Muscle layer of colon (tissue), 2 donors: Measurements from ENCODE around the gene ARMC7.
A peak's percentile ranks its signal among the peaks of the same experiment; 100 is the strongest.

Experiments
- H3K27ac ChIP-seq: one replicate; pipeline ENCODE4 v1.7.0; 2013; ENCODE audit warnings: low read depth, mild to moderate bottlenecking, low read length, moderate library complexity
- H3K27me3 ChIP-seq, 2 donors: one replicate each; pipeline ENCODE4 v1.7.0; 2013; ENCODE audit warnings: low read length in 2 of 2, mild to moderate bottlenecking in 2 of 2; ENCODE audit not compliant: insufficient read depth in 2 of 2, control insufficient read depth in 1 of 2
- H3K36me3 ChIP-seq: one replicate; pipeline ENCODE4 v1.7.0; 2013; ENCODE audit warnings: mild to moderate bottlenecking, low read length; ENCODE audit not compliant: insufficient read depth
- H3K4me1 ChIP-seq: one replicate; pipeline ENCODE4 v1.7.0; 2013; ENCODE audit warnings: mild to moderate bottlenecking, low read length; ENCODE audit not compliant: insufficient read depth
- H3K4me3 ChIP-seq, 2 donors: one replicate each; pipeline ENCODE4 v1.7.0; 2013; ENCODE audit warnings: low read length in 2 of 2, low read depth in 1 of 2, mild to moderate bottlenecking in 1 of 2, moderate library complexity in 1 of 2
- H3K9ac ChIP-seq: one replicate; pipeline ENCODE4 v1.7.0; 2013; ENCODE audit warnings: low read length
- H3K9me3 ChIP-seq: one replicate; pipeline ENCODE4 v1.7.0; 2013; ENCODE audit warnings: mild to moderate bottlenecking, low read length
- donor health status: abdominal sarcoma.
- donor health status: Adenocarcinoma of cecum.

Gene ARMC7

GRCh38 chr17:75081611-75082540 is 27.9 kb upstream of the ARMC7 start:
- Histone ChIP-seq H3K27me3 (no peaks in the 10 kb centered on the region), H3K36me3 (no peaks in the 10 kb centered on the region), H3K9me3 (no peaks in the 10 kb centered on the region), H3K4me3 (no peak overlapping the region), H3K9ac (no peak overlapping the region), H3K4me1 (peaks cover 7% of the 10 kb centered on the region), H3K27ac (no peak overlapping the region)

- Histone ChIP-seq H3K27ac (no peak overlapping the region), H3K4me3 (no peak overlapping the region), H3K27me3 (no peaks in the 10 kb centered on the region), H3K9ac (no peak overlapping the region), H3K36me3 (no peaks in the 10 kb centered on the region), H3K4me1 (peaks cover 6% of the 10 kb centered on the region), H3K9me3 (no peaks in the 10 kb centered on the region)
Measured at GRCh38 chr17:75082683-75083082, 27.1 kb upstream of the ARMC7 start.

GRCh38 chr17:75084039-75084660 is 25.6 kb upstream of the ARMC7 start:
- Histone ChIP-seq H3K9me3 (no peaks in the 10 kb centered on the region), H3K9ac (no peak overlapping the region), H3K27ac (no peak overlapping the region), H3K4me1 (no peaks in the 10 kb centered on the region), H3K4me3 (no peak overlapping the region), H3K27me3 (no peaks in the 10 kb centered on the region), H3K36me3 (no peaks in the 10 kb centered on the region)

GRCh38 chr17:75086496-75087181 is 23.1 kb upstream of the ARMC7 start:
- Histone ChIP-seq H3K9me3 (no peaks in the 10 kb centered on the region), H3K4me1 (peaks cover 10% of the 10 kb centered on the region), H3K4me3 (no peak overlapping the region), H3K27me3 (no peaks in the 10 kb centered on the region), H3K27ac (no peak overlapping the region), H3K9ac (no peak overlapping the region), H3K36me3 (no peaks in the 10 kb centered on the region)

- H3K27ac ChIP-seq: peak overlapping the region; percentile 57
- H3K36me3 ChIP-seq: no peaks in the 10 kb centered on the region
- H3K4me3 ChIP-seq: peak overlapping the region in 1 of 2 donors; percentile 54
- H3K9me3 ChIP-seq: no peaks in the 10 kb centered on the region
- H3K27me3 ChIP-seq: no peaks in the 10 kb centered on the region
- no peak overlapping the region for H3K9ac ChIP-seq
- peaks cover 13% of the 10 kb centered on the region for H3K4me1 ChIP-seq
Measured at GRCh38 chr17:75087182-75087557, 22.6 kb upstream of the ARMC7 start.

- no peaks in the 10 kb centered on the region for H3K27me3 ChIP-seq
- peaks cover 13% of the 10 kb centered on the region for H3K4me1 ChIP-seq
- no peaks in the 10 kb centered on the region for H3K36me3 ChIP-seq
- no peak within 1 kb of the TSS for H3K9ac ChIP-seq
- no peaks in the 10 kb centered on the region for H3K9me3 ChIP-seq
- H3K27ac ChIP-seq: peak within 1 kb of the TSS; percentile 57
- peak within 1 kb of the TSS; percentile 22 to 54 for H3K4me3 ChIP-seq
Measured at GRCh38 chr17:75087558-75088453, 22.0 kb upstream of the ARMC7 start, which contains the start of gene SLC16A5. TSS of gene SLC16A5 (plus strand) at chr17:75087954. CDS start at chr17:75093637, 5,683 bp downstream.

- Histone ChIP-seq H3K27ac (peak overlapping the region; percentile 57), H3K27me3 (no peaks in the 10 kb centered on the region), H3K9ac (no peak overlapping the region), H3K4me1 (peaks cover 13% of the 10 kb centered on the region), H3K9me3 (no peaks in the 10 kb centered on the region), H3K4me3 (peak overlapping the region; percentile 22 to 54), H3K36me3 (no peaks in the 10 kb centered on the region)
Measured at GRCh38 chr17:75088465-75089417, 21.0 kb upstream of the ARMC7 start.

GRCh38 chr17:75090871-75091854 is 18.6 kb upstream of the ARMC7 start:
- Histone ChIP-seq H3K9me3 (no peaks in the 10 kb centered on the region), H3K4me3 (no peak overlapping the region), H3K4me1 (peaks cover 13% of the 10 kb centered on the region), H3K27ac (no peak overlapping the region), H3K36me3 (no peaks in the 10 kb centered on the region), H3K9ac (no peak overlapping the region), H3K27me3 (no peaks in the 10 kb centered on the region)

GRCh38 chr17:75091855-75092327 is 17.9 kb upstream of the ARMC7 start:
- no peaks in the 10 kb centered on the region for H3K27me3 ChIP-seq
- no peak overlapping the region for H3K4me3 ChIP-seq
- no peak overlapping the region for H3K27ac ChIP-seq
- no peaks in the 10 kb centered on the region for H3K36me3 ChIP-seq
- H3K4me1 ChIP-seq: peaks cover 13% of the 10 kb centered on the region
- H3K9ac ChIP-seq: no peak overlapping the region
- H3K9me3 ChIP-seq: no peaks in the 10 kb centered on the region
